Stimulated activated CD4-positive, alpha-beta T cell treated with anti-CD3 and anti-CD28 coated beads, Interleukin-15, amount 100 ng/mL, for 1 hour (primary cell): ENCODE measurements around the gene JUND.

Source experiments
- DNase-seq, 2 donors: peaks; one replicate each; pipeline ENCODE4 v3.0.0-alpha.2; 2020; ENCODE audit warnings: low read depth in 1 of 2, low spot score in 1 of 2

JUND gene

DNA sequence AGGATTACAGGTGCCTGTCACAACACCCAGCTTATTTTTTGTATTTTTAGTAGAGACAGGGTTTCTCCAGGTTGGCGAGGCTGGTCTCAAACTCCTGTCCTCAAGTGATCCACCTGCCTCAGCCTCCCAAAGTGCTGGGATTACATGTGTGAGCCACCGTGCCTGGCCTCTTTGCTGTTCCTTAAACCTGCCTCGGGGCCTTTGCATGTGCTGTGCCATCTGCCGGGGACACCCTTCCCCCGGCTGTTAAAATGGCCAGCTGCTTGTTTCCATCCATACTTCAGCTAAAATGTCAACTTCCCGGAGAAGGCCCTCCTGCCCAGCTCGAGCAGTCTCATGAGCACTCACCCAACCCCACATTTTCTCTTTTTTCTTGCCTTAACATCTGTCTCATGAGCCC lies 36.1 kb downstream of the JUND start:
- DNase-seq = no peak

DNA sequence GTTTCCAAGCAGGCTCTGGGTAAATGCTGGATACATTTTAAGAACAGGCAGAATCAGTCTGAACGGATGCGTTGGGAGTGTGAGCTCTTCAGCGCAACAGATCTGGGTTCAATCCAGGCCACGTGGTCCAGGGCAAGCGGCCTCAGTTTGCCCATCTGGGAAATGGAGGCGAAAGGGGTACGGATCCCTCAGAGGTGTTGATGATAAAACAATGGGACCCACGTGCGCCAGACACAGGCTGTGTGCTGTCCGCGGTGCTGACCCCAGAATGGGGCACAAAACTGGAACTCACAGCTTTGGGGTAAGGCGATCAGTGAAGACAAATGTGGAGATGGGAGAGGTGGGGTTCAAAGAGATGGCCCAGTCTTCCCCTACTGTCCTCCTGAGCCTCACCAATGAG lies 42.1 kb downstream of the JUND start:
- DNase-seq = no peak

DNA sequence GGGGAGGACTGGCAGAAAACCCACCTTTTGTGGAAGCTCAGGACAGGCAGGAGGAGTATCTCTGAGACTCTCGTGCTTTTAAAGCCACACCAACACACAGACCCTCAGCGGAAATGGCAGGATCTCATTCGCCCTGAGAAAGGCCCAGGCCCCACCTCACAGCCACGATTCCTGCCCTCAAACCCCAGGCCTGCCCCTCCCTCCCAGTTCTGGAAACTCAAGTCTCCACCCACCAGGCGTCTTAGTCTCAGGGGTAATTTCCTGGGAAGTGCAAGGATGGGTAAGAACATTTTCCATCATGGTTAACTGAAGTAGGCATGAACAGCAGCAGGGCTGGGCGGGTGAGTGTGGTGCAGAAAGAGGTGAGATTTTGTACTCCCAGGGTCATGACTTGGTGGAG lies 47.2 kb downstream of the JUND start:
- no peak for DNase-seq

DNA sequence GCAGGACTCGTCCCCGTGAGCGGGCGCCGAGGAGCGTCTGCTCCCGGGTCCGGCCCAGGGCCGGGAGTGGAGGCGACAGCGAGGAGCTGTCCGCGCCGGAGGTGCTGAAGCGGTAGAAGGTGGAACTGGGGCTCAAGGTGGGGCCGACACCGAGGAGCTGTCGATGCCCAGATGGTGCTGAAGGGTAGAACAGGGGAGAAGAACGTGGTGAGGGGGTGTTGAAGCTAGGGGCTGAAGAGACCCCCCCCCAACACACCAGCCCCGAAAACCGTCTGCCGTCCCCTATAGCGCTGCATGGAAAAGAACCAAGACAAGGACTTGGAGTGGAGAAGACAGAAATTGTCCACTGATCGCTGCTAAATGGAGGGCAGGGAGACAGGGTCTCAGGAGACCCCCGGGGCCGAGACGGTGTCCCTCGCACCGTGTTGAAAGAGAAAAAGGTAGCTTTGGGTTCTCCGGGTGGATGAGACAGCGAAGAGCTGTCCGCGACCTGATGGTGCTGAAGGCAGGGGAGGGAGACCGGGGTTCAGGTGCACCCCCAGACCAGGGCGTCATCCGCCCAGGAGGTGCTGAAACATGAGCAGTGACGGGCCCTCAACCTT lies 48.1 kb downstream of the JUND start:
- no peak for DNase-seq

DNA sequence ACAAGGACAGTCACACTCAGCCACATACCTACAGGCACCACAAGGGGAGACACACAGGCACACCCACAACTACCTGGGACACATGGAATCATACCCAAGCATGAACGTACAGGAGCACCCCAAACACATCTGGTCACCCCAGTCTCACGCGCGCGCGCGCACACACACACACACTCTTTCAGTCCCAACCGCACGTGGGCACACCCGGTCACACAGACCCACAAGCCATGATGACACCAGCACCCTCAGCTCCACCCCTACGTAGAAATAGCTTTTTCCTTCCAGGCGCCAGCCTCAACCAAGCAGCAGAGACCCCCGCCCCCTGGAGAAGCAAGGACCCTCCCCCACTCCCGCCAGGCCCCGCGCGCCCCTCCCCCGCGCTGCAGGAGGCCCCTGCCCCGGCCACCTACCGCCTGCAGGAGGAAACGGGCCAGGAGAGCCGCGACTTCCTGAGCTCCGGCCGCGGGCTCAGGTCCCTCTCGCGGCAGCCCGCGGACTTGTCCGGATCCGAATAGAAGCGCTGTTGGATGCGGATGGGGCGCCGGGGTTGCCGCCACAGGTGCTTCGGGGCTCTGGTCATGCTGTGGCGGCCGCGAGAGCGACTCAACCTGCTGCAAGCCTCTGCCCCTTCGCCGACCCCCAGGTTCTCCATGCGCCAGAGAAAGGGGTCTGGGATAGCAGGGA lies 48.7 kb downstream of the JUND start:
- DNase-seq = no peak

DNA sequence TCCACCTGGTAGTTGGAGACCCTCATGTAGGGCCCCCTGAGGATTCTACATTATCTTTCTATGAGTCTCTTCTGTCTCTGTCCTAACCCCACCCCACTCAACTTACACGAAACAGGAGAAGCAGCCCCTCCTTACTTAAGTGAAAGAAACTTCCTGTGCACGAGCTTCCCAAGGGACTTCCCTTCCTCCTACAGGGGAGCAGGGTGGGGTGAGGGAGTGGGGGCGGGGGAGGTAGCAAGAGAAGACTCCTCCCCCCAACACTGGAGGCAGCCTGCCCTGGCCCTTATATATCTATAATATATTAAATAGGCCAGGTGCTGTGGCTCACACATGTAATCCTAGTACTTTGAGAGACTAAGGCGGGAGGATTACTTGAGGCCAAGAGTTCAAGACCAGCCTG lies 49.6 kb downstream of the JUND start:
- no peak for DNase-seq

DNA sequence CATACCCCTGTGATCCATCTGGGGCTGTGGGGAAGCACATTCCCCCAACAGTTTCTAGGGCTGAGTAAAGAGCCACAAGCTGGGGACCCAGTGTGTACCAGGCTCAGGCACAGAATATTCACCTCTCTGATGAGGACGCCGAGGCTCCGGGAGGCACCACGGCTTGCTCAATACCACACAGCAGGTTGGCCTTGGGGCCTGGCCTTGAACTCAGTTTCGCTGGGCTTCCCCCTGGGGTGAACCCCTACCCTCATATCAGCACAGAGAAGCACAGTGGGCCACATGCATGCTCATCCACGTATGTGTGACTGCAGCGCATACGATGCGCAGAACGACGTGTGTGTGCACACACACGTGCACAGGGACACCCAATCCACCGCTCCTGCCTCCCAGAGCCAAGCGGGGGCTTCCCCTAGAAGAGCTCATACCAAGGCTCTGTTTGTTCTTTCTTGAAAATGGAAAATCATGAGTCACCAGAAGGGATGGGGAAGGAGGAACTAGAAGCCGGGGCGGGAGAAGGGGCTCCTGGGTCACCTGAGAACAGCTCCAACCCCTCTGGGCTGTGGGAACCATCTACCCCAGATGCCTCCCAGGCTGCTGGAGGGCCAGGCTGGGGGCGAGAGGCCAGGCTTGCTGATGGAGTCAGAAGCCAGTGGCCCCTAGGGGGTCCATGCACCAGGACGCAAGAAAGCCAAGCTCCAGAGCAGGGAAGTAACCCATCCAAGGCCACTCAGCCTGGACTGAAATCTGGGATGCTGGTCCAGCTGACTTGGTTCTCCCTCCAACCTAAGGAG lies 50.3 kb downstream of the JUND start:
- DNase-seq = no peak

DNA sequence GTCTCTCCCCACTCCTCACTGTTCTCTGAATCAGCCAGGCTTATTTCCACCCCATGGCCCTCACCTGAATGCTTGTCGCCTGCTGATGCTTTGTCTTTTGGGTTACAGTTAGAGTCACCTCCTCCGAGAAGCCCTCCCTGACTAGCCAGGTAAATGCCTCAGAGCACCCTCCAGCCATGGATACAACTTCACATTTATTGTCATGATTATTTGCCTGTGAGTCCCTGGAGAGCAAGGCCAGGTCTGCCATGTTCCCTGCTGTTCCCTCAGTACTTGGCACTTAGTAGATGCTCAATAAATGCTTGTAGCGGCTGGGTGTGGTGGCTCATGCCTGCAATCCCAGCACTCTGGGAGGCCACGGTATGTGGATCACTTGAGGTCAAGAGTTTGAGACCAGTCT lies 51.5 kb downstream of the JUND start:
- DNase-seq = no peak
